COLO668 (cell line): ENCODE measurements around the gene FYB1.

Experiments used
- DNase-seq: peaks from one replicate; lab custom pipeline; 2025; ENCODE audit not compliant: unreplicated experiment; lab: John Stamatoyannopoulos, UW

The FYB1 gene

GRCh38 chr5:39059064-39059463 lies 160.3 kb downstream of the FYB1 start:
- no peak for DNase-seq

- no peak for DNase-seq
These were observed 161.0 kb downstream of the FYB1 start for GRCh38 chr5:39058178-39058921.

- DNase-seq: no peak
These were observed 161.6 kb downstream of the FYB1 start for GRCh38 chr5:39057734-39058133.

- DNase-seq: no peak
These were observed 163.5 kb downstream of the FYB1 start for GRCh38 chr5:39055768-39056398.
